ENCODE results near the gene DLL1.
"Not testable (repeated sequence)": the region's sequence is repeated elsewhere in the genome, so short reads cannot be mapped to it uniquely, and the experiment has no call there.

The DLL1 gene

GRCh38 chr6:170290296-170291128, at the start of gene DLL1:
Gene DLL1 (minus strand): TSS chr6:170291078. CDS start chr6:170290139, 939 bp downstream.
- DNase-seq (ENCODE audit: low read depth): no peak

GRCh38 chr6:170335199-170335598, 44.3 kb upstream of the DLL1 start:
- DNase-seq (ENCODE audit: low read depth): not testable (repeated sequence)

- DNase-seq (ENCODE audit: low read depth): no peak
Observed at GRCh38 chr6:170329321-170329720, 38.4 kb upstream of the DLL1 start.

DNA sequence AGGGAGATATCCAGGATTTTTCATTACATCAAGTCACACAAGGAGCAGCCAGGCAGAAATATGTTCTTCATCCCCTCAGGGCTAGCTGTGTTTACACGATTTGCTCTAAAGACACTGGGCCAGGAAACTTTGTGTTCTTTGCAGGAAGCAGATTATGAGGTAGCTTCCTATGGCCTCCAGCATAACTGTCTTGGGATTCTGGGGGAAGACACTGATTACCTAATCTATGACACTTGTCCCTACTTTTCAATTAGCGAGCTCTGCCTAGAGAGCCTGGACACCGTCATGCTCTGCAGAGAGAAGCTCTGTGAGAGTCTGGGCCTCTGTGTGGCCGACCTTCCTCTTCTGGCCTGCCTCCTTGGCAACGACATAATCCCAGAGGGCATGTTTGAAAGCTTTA, 26.8 kb upstream of the DLL1 start:
- DNase-seq (ENCODE audit: low read depth): no peak

DNA sequence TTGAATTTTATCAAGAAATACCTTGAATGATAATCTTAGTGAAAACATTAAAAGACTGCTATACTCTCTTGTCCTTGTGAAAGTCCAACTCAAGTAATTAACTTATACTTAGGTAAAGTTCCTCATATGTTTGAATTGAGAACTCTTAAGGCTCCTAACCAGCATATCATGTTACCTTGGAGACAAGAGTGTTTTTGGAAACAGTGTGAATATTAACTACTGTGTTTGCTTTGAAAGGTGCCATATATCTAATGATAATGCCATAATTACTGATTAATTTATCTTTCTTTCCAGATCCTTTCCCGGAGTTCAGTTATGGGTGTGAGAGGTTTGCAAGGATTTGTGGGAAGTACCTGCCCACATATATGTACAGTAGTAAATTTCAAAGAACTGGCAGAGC, 26.2 kb upstream of the DLL1 start:
- no peak for DNase-seq (ENCODE audit: low read depth)

- DNase-seq (ENCODE audit: low read depth): no peak
Observed at GRCh38 chr6:170316071-170316470, 25.2 kb upstream of the DLL1 start.

DNA sequence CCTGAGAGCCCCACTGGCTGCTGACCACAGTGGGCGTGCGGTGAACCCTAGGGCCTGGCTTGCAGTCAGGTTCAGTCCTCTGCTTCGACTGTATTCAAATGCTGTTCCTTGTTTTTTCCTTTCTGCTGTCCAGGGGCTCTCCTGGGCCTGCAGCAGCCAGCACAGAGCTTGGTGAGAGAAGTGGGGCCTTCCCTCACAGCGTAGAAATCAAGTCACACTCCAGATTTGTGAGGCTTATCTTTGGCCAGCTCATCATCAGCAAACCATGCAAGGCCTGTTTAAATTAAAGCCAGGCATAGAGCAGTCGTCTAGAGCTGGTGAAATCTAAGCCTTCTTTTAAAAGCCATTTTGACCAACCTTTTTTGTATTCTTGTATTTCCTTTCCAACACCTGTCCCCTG, 24.1 kb upstream of the DLL1 start:
- no peak for DNase-seq (ENCODE audit: low read depth)

- DNase-seq (ENCODE audit: low read depth): no peak
Observed at GRCh38 chr6:170313716-170314295, 22.9 kb upstream of the DLL1 start.

- no peak for DNase-seq (ENCODE audit: low read depth)
Observed at GRCh38 chr6:170312876-170313275, 22.0 kb upstream of the DLL1 start.

GRCh38 chr6:170311696-170312095, 20.8 kb upstream of the DLL1 start:
- peak; percentile 13 for DNase-seq (ENCODE audit: low read depth)

DNA sequence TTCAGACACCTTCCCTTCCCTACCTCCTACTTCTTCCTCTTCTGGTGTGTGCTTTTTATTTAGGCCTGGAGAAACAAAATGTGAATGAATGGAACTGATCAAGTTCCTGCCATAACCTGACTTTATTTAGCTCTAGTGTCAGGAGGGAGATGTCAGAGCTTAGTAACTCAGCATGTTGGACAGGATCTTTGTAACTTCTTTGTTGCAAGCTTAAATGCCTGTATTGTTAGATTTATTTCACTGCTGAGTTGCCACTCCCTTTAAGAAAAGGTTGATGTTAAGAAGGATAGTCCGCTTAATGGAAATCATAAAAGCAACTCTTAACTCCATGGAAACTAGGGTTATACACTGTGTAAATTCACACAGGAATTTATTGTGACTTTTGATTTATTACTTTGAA, 17.9 kb upstream of the DLL1 start:
- no peak for DNase-seq (ENCODE audit: low read depth)

DNA sequence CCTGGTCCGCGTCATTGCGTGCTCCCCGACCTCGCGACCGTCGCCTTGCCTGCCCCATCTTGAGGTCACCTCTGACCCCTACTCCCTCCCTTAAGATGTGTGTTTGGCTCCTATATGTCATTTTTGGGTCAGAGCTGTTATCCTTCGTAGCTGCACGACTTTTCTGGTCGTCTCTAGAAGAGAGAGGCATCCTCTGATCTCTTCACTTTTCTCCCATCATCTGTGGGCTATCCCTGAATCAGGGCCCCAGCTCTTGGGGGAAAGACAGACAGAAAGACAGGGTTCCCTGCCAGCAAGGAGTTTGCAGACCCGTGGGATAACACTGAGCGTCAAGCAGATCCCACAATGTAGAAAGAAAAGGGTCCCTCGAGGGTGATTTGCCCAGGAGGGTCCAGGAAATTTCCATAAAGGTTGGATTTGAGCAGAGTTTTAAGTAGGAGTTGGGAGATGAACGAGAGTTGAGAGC, 16.2 kb upstream of the DLL1 start:
- DNase-seq (ENCODE audit: low read depth): no peak

DNA sequence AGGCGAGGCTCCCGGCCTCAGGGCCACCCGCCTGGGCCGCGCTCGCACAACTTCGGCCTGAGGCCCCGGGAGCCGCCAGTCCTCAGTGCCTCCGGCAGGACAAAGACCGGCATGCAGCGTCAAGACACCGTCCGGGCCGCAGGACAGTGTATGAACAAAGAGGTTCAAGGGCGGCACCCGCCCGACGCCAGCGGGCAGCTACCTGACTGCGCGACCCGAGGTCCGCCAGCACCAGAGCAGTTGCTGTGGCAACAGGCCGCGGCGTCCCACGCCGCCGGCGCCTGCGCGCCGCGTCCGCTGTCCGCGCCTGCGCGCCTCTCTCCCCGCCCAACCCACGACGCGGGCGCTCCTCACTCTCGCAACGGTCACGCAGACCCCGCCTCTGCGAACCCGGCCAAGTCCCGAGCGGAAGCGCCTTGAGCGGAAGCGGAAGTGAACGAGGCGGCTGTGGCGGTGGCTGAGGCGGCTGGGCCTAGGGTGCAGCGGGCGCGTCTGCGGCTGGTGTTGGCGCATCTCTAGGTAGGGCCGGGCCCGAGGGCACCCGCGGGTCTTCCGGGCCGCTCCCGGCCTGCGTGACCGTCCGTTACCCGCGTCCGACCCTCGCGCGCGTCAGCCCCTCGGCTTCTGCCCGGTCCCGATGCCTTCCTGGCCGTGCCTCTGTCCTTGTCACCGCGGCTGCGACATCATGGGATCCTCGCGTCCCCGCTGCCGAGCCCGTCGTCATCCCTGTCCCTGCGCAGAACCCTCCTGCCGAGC, 15.6 kb upstream of the DLL1 start, which contains the start of gene FAM120B:
Gene FAM120B, plus strand, starts transcription at position 435 of the 756 bp plus-strand sequence. CDS start 10,633 bp downstream, outside the sequence.
- peak; percentile 68 for DNase-seq (ENCODE audit: low read depth)

DNA sequence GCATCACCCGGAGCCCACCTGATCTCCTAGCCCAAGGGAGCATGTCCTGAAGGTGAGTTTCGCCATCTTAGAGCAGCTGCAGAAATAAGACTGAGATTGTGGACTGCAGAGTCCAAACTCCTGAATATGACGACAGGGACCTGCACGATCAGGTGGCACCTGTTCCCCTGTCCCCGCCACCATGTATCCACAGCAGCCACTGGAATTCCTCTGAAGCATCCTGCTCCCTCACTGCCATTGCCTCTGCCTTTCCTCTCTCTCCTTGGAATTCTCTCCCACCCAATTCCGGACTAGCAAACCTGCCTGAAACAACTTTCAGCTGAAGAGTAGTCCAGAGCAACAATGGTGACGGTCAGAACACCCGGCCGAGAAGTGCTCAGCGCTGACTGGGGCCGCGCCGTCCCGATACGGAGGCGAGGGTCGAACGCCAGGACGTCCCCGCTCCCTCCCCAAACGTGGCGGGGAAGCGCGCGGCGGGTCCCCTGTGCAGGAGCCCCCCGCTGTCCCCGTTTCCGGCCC, 15.0 kb upstream of the DLL1 start:
- DNase-seq (ENCODE audit: low read depth): no peak

GRCh38 chr6:170301184-170301583, 10.3 kb upstream of the DLL1 start:
- DNase-seq (ENCODE audit: low read depth): no peak

GRCh38 chr6:170298688-170299087, 7.8 kb upstream of the DLL1 start:
- no peak for DNase-seq (ENCODE audit: low read depth)

- DNase-seq (ENCODE audit: low read depth): no peak
Observed at GRCh38 chr6:170297576-170298330, 6.9 kb upstream of the DLL1 start.

DNA sequence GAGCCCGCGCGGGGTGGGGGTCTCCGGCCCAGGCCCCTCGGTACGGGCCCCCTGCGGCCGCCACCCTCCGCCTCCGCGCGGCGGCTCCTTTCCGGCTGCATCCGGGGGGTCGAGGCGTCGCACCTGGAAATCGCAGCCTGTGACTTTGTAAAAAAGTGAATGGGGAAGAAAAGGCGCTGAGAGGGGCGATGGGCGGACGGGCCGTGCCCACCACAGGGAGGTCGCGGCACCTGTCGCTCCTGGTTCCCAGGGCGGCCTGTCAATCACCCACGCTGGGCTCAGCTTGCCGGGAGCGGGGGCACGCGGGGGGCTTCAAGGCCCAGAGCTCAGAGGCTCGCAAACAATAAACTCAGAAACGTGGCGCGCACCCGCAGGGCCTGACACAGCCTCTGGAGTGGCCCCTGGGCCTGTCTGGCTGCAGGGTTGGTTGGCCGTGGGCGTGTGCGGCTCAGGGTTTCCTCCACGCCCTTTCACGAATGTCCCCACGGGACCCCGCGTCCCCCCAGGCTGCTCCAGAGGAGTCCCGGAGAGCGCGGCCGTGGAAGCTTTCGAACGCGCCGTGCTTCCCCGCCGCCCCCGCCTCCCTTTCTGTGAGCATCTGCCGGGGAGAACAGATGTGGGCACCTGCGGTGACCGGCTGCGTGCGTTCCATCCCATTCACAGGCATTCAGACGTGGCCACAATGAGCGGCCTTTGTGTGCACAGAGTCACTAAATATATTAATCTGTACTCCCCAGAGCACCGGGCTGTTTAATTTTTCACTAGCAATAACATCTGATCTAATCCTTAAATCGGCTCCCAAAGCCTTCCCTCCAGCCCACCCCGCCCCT, 6.1 kb upstream of the DLL1 start:
- no peak for DNase-seq (ENCODE audit: low read depth)

DNA sequence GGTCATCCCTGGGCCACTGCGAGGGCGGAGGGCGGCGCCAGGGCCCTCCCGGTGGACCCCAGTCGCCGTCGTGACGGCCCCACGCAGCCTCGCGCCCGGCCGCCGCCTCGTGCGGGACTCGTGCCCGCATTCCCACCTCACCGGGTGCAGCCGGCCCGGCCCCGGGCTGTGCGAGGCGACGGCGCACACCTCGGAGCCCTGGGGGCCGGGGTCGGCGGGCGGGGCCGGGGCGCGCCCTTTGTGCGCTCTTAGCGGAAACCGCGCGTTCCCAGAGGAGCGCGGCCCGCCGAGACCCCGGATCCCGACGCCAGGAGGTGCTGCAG, 5.5 kb upstream of the DLL1 start:
- DNase-seq (ENCODE audit: low read depth): no peak

GRCh38 chr6:170295510-170296422, 4.9 kb upstream of the DLL1 start:
- DNase-seq (ENCODE audit: low read depth): no peak

All from non-pigmented ciliary epithelial cell (primary cell).